NOMO-1 treated with dmso at 0.1 percent for 144 hours (cell line): ENCODE measurements around the gene RANBP9.

Experiments
- DNase-seq: peaks from one replicate; lab custom pipeline; 2025; ENCODE audit not compliant: unreplicated experiment; lab: John Stamatoyannopoulos, UW

The RANBP9 gene

GRCh38 chr6:13604546-13605416 lies 106.9 kb downstream of the RANBP9 start:
- DNase-seq: no peak

- DNase-seq: no peak
Observed at GRCh38 chr6:13604135-13604534, 107.5 kb downstream of the RANBP9 start.

- DNase-seq: no peak
Observed at GRCh38 chr6:13600036-13600435, 111.6 kb downstream of the RANBP9 start.

DNA sequence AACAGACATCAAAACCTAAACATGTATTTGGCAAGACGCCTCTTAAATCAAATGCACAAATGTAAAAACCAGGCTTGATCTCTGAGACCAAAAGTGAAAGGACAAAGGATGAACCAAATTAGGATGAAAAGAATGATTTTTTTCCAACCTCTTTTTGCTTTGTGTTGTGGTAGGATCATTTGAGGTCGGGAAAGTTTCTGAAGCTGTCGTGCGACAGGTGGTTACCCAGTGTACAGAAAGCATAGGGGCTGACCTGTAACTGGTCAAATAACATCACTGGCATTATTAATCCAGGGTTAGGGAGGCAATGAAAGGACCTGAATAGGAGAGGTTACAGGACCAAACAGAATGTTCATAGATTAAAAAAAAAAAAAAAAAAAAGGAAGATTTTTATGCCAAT lies 114.6 kb downstream of the RANBP9 start:
- DNase-seq: no peak

DNA sequence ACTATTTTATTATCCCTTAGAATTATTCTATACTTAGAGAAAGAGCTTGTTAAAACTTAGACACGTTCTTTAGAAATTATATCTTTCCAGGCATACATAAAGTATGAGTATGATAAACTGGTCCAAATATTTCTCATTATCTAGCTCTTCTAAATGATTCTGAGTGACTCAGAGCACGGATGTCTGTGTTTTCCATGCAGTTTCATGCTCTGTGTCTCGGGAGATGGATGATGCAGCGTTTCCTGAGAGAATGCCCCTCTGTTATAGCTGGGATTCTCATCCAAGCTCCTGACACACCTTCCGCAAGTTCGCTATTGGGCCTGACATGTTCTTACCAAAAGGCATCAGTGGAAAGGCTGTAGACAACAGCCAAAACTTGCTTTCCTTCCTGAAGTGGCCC lies 117.9 kb downstream of the RANBP9 start:
- DNase-seq: no peak

- DNase-seq: no peak
Observed at GRCh38 chr6:13593103-13593502, 118.5 kb downstream of the RANBP9 start.

DNA sequence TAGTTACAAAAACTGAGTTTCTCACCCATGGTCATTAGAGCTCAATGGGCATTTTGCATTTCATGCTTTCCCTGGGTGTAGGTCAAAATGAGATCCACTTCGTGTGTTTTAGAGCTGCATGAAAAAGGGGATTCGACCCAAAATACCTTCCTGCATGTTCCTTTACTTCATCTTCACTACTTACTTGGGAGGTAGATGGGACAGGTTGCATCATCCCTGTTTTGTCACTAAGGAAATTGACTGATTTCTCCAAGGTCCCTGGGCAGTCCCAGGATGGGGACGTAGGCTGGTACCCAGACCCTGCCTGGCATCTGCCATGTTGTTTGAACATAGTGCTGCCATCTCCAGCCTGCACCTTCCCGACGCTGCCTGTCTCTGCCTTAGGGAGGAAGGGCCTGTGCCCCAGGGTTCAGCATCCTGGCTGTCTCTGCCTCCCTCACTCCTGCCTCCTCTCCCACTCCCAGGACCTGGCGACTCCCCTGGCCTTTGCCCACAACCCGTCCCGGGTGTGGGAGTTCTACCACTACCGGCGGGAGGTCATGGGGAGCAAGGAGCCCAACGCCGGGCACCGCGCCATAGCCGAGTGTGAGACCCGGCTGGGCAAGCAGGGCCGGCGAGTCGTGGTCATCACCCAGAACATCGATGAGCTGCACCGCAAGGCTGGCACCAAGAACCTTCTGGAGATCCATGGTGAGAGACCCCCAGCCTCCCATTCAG lies 120.3 kb downstream of the RANBP9 start:
- DNase-seq: no peak

GRCh38 chr6:13590574-13591153 lies 121.0 kb downstream of the RANBP9 start:
- no peak for DNase-seq

DNA sequence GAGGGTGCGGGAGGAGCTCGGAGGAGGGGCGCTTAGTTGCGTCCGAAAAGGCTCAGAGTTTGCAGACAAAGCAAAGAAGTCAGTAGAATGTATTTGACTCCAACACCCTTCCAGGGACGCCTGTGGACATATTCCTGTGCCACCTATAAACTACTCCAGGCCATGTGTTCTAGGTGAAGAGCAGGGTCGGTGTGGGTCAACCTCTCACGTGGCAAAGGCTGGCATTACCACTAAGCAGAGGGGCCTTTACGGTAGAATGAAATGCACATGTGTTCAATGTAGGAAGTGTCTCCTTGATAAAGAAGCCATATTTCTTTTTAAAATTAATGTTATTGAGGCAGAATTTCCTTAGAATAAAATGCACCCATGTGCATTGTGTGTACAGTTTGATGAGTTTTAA lies 121.8 kb downstream of the RANBP9 start:
- no peak for DNase-seq

DNA sequence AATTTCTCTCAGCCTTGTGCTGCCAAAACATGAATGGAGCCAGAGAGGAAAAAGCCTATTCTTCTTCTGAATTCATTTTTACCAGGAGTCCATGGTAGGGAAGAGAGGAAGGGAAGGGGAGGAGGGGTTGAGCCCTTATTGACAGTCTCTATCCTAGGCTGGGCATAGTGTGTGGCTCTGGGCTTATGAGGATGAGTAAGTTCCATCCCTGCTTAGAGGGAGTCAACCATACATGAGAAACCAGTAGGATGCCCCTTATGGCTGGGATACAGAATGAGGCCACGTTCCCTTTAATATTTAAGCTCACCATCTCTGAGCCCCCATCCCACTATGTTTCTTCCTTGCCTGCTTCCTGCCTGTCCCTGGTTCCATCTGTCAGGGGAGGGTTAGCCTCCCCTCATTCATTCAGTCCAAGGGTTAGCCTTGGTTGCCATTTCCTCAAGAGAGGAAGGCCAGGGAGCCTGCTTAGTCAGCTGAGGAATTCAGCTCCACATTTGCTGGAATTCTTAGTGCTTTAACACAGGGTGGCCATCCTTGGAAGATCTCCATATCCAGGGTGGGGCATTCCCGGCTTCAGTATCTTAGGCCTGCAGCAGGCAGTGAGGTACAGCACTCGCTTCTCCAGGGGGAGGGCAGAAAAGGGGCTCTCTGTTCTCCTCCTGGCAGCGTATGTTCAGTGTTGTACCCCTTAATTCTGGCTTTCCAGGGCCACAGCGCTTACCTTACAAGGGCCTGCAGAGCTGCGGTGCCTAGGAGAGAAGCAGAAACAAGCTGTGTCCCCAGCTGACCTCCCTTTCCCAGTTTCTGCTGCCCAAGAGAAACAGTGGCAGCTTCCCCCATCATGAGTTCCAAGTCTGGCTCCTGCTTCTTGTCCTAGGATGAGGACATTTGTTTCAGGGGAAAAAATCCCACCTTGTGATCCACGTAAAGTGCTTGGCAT lies 124.8 kb downstream of the RANBP9 start:
- DNase-seq: no peak

GRCh38 chr6:13581700-13582229 lies 129.9 kb downstream of the RANBP9 start:
- DNase-seq: no peak

DNA sequence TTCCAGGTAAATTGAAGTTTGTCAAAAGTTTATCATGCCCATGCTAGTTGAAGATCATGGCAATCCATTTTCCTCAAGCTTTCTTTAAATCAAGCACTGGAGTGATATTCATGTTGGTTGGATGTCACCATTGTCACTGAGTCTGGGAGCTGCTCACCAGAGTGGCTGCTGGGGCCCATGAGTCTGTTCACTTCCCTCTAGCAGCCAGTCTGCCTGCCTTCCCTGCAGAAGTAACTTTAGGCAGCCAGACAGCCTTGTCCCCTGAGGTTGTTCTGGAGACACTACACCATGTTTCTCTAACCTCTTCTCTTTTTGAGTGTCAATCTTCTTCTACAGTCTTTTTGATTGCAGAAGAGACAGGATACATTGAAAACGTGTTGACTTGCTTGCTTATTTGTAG lies 131.7 kb downstream of the RANBP9 start:
- no peak for DNase-seq

- no peak for DNase-seq
Observed at GRCh38 chr6:13577926-13578325, 133.7 kb downstream of the RANBP9 start.

DNA sequence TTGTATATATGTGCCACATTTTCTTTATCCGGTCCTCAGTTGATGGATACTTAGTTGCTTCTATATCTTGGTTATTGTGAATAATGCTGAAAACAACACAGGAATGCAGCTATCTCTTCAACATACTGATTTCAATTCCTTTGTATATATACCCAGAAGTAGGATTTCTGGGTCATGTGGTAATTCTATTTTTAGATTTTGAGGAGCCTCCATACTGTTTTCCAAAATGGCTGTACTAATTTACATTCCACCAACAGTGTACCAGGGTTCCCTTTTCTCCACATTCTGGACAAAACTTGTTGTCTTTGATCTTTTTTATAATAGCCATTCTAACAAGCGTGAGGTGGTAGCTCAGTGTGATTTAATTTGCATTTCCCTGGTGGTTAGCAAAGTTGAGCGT lies 135.6 kb downstream of the RANBP9 start:
- no peak for DNase-seq

DNA sequence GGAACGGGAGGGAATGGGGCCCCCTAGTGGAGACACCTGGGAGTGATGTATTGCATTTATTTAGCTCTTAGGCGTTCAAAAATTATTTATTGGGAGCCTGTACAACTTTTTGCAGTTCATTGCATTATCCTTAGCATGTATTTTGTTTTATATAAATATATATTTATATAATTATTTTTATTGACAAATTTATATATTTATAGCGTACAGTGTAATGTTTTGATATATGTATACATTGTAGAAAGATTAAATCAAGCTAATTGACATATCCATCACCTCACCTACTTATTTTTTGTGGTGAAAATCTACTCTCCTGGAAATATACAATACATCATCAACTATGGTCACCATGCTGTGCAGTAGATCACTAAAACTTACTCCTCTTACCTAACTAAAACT lies 136.3 kb downstream of the RANBP9 start:
- DNase-seq: no peak

DNA sequence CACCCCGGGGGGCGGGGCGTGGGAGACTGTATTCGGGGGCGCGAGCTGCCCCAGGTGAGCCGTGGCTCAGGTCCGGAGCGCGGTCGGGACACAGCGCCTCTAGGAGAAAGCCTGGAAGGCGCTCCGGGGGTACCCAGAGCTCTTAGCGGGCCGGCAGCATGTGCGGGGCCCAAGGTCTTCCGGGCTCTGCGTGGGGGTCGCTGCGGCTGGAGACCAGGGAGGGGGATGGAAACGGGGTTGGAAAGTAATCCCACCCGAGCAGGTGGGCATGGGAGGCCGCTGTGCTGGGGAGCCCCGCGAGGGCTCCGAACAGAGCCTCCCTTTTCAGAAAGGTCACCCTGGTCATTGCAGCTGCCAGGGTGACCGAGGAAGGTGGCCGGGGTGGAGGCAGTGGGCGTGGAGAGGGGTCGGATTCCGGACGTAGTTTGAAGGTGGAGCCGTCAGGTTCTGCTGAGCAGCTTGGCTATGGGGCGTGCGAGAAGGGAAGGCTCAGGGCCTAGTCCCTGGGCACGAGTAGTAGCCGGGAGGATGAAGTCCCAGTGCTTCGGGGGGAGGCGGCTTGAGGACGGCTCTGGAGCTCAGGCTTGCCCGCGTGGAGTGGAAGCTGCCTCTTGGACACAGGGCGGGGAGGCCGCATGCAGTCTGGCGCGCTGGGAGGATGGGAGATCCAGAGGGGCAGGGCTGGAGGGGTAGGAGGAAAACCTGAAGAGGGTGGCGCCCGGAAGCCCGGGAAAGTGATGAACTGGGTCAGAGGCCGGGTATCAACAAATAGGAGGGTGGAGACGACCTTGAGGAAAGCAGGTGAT lies 136.9 kb downstream of the RANBP9 start, which contains the start of gene SIRT5:
Gene SIRT5 (plus strand): TSS at position 31 of the 806 bp plus-strand sequence. CDS start 9,510 bp downstream, outside the sequence.
- DNase-seq: peak; percentile 83

- DNase-seq: peak; percentile 93
Observed at GRCh38 chr6:13574149-13574570, 137.5 kb downstream of the RANBP9 start.

DNA sequence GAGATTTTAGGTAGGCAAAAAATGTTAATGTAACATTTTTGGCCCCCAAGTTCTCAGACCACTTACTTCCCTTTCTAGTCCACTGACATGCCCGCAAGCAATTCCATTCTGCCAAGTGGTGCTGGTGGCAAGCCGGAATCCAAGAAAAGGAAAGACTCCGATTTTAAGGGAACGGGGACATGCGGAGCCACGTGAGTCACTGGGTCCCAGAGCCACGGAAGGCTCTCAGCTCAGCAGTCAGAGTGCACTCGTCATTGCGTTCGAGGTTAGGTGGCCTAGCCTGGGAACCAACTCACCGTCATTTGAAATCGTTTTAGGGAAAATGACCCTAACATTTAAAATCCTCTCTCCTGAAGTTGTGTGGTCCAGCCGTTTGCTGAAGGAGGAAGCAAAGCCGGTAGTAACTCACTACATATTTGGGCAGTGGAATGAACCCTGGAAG lies 137.9 kb downstream of the RANBP9 start:
- no peak for DNase-seq

DNA sequence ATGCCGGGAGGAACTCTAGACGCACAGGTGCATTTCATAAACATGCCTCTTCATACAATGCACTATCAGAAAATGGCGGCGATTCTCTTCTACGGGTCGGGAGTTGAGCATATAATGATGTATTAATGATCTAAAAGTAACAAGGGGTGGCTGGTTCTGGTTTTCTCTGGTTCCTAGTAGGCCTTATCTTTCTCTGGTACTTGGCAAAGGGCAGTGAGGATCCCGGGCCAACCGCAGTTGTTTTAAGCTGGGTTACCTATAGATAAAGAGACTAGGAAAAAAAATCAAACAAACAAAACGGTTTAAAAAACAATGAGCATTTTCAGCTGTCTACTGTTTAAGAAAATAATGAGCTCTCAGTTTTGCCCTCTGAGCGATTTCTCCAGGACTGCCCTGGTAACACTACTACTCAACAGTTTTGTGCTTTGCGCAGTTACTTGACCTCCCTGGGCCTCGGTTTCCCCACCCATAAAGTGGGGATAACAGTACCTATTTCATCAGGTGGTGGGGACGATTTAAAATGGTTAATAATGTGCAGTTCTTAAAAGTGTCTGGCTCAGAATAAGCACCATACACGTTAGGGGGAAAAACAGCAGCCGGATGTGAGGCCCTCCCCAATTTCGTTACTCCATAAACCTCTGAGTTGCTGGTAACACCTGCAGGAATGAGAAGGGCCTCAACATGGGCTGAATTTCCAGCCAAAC lies 138.5 kb downstream of the RANBP9 start:
- DNase-seq: no peak
